Neural progenitor cell (in vitro differentiated cells): ENCODE data around the gene IL12A. TPM values are rescaled to one million over a fixed set of nuclear protein-coding genes. Genes with fewer than 3 reads are reported as not detected.

ENCODE experiments used
- DNase-seq: peaks from one replicate; pipeline ENCODE4 v3.0.0-alpha.2; 2016; ENCODE audit warnings: low spot score
- H2AFZ ChIP-seq: fragments of 200-600 bp; sonication (generic); replicated peaks from 2 replicates; pipeline ENCODE4 v1.6.1; 2016; ENCODE audit warnings: antibody characterized with exemption
- H3F3A ChIP-seq: fragments of 200-600 bp; sonication (generic); 2 replicates; pipeline ENCODE4 v1.6.1; 2016; ENCODE audit warnings: antibody characterized with exemption, low read depth
- H3K27ac ChIP-seq: fragments of 200-600 bp; sonication (generic); 2 replicates; pipeline ENCODE4 v1.5.1; 2016; ENCODE audit warnings: mild to moderate bottlenecking
- H3K27me3 ChIP-seq: fragments of 200-600 bp; sonication (generic); 2 replicates; pipeline ENCODE4 v1.6.1; 2016; ENCODE audit warnings: mild to moderate bottlenecking, moderate library complexity
- H3K36me3 ChIP-seq: fragments of 200-600 bp; sonication (generic); 2 replicates; pipeline ENCODE4 v1.5.1; 2016
- H3K4me1 ChIP-seq: fragments of 200-600 bp; sonication (generic); 2 replicates; pipeline ENCODE4 v1.6.1; 2016; ENCODE audit warnings: mixed run types
- H3K4me2 ChIP-seq: fragments of 200-600 bp; sonication (generic); 2 replicates; pipeline ENCODE4 v1.6.1; 2016
- H3K4me3 ChIP-seq: fragments of 200-600 bp; sonication (generic); 2 replicates; pipeline ENCODE4 v1.5.1; 2016
- H3K79me2 ChIP-seq: fragments of 200-600 bp; sonication (generic); 2 replicates; pipeline ENCODE4 v1.6.1; 2016; ENCODE audit warnings: low read depth
- H3K9ac ChIP-seq: fragments of 200-600 bp; sonication (generic); 2 replicates; pipeline ENCODE4 v1.6.1; 2016
- H3K9me3 ChIP-seq: fragments of 200-600 bp; sonication (generic); 2 replicates; pipeline ENCODE4 v1.5.1; 2016; ENCODE audit warnings: low read depth
- H4K20me1 ChIP-seq: fragments of 200-600 bp; sonication (generic); 2 replicates; pipeline ENCODE4 v1.6.1; 2016; ENCODE audit warnings: low read depth
- H3K27ac Mint-ChIP-seq: 3 replicates; pipeline ENCODE4 v1.8.0; 2021; ENCODE audit warnings: mixed read lengths
- H3K27me3 Mint-ChIP-seq: 2 replicates; pipeline ENCODE4 v1.8.0; 2022; ENCODE audit warnings: low read depth, mild to moderate bottlenecking, inconsistent platforms, moderate library complexity, mixed read lengths; ENCODE audit not compliant: insufficient read depth
- H3K36me3 Mint-ChIP-seq: 3 replicates; pipeline ENCODE4 v1.8.0; 2021; ENCODE audit warnings: mixed read lengths
- H3K4me1 Mint-ChIP-seq: 3 replicates; pipeline ENCODE4 v1.8.0; 2021; ENCODE audit warnings: mixed read lengths
- H3K4me3 Mint-ChIP-seq: 3 replicates; pipeline ENCODE4 v1.8.0; 2021; ENCODE audit warnings: mild to moderate bottlenecking, moderate library complexity, mixed read lengths
- H3K9me3 Mint-ChIP-seq: 3 replicates; pipeline ENCODE4 v1.8.0; 2020; ENCODE audit warnings: mixed read lengths
- CTCF ChIP-seq: fragments of 200-600 bp; sonication (generic); IDR thresholded peaks from 2 replicates; pipeline ENCODE4 v1.5.1; 2017; ENCODE audit warnings: antibody characterized with exemption, mild to moderate bottlenecking
- EZH2 ChIP-seq: fragments of 200-600 bp; sonication (generic); IDR thresholded peaks from 2 replicates; pipeline ENCODE4 v1.6.1; 2017; ENCODE audit warnings: antibody characterized with exemption, mild to moderate bottlenecking, moderate library complexity
- EZH2phosphoT487 ChIP-seq: fragments of 200-600 bp; sonication (generic); IDR thresholded peaks from 2 replicates; pipeline ENCODE4 v1.6.1; 2017; ENCODE audit warnings: antibody characterized with exemption
- total RNA-seq: library from RNA; depleted of rRNA; stranded (reverse); fragments of >200 nt; gene quantifications from 2 replicates; pipeline ENCODE4 v1.2.3, GENCODE V29; 2015; ENCODE audit warnings: low replicate concordance

The IL12A gene
- total RNA-seq, 1 donor from 2014 or later = 0.79 TPM

DNA sequence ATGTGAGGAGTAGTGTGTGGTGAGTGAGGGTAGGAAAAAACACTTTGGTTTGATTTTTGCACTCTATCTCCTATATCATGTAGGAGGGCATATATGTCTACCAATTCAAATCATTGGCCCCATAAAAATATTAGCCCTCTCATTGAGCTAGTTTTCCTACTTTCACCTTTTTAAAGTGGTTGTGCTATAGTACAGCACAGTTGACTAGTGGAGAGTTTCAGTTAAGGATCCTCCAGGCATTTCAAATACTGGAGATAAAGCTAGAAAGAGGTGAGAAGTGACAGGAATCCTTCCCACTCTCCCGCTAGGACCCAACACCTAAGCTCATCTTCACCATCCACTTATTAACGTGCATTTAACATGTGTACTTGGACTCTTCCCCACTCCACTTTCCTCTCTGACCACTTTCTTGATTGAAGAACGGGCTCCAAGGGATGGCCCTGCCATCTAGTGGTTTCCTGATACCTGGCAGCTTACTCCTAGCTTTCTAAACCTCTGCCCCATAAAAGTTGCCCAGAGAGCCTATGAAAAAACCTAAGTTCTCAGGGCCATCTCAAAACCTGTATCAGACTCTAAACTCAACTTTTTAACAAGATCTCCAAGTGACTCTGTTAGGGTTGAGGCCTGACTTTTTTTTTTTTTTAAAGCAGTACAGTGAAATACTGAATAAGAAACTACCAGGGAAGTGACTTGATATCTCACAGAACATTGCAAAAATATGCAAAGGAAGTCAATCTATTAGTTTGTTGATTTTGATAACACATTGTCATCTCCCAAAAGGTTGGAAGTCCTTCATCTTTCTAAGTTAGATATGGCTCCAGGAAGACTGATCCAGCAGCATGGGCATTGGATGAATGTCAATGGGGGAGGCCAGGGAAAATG, 17.9 kb downstream of the IL12A start:
- H3K9ac ChIP-seq = no peak overlapping the region
- H4K20me1 ChIP-seq = no peaks in the 10 kb centered on the region
- H2AFZ ChIP-seq = no peak overlapping the region
- Mint-ChIP-seq H3K36me3 (no peaks in the 10 kb centered on the region), H3K4me1 (peaks cover 16% of the 10 kb centered on the region), H3K4me3 (no peak overlapping the region), H3K27ac (no peak overlapping the region), H3K27me3 (no peaks in the 10 kb centered on the region), H3K9me3 (no peaks in the 10 kb centered on the region)
- no peak overlapping the region for H3K4me3 ChIP-seq
- H3F3A ChIP-seq = peaks cover 17% of the 10 kb centered on the region
- H3K4me1 ChIP-seq = peaks cover 14% of the 10 kb centered on the region
- H3K27ac ChIP-seq = no peak overlapping the region
- H3K79me2 ChIP-seq = no peaks in the 10 kb centered on the region
- no peak overlapping the region for H3K4me2 ChIP-seq
- H3K9me3 ChIP-seq = no peaks in the 10 kb centered on the region
- H3K36me3 ChIP-seq = no peaks in the 10 kb centered on the region
- peak; percentile 64 for DNase-seq
- no peaks in the 10 kb centered on the region for H3K27me3 ChIP-seq
- TF ChIP-seq CTCF (peak; percentile 86), EZH2 (no peak), EZH2phosphoT487 (no peak)

GRCh38 chr3:160008961-160009360, 20.3 kb downstream of the IL12A start:
- Histone ChIP-seq H3K27ac (no peak overlapping the region), H3K4me2 (no peak overlapping the region), H3K4me1 (no peaks in the 10 kb centered on the region), H3K9ac (no peak overlapping the region), H2AFZ (no peak overlapping the region), H3K4me3 (no peak overlapping the region), H4K20me1 (no peaks in the 10 kb centered on the region), H3K27me3 (no peaks in the 10 kb centered on the region), H3K9me3 (no peaks in the 10 kb centered on the region), H3F3A (no peaks in the 10 kb centered on the region), H3K79me2 (no peaks in the 10 kb centered on the region), H3K36me3 (no peaks in the 10 kb centered on the region)
- TF ChIP-seq CTCF = no peak
- TF ChIP-seq EZH2phosphoT487 = no peak
- no peak for TF ChIP-seq EZH2
- no peak for DNase-seq
- Mint-ChIP-seq H3K4me3 (no peak overlapping the region), H3K4me1 (no peaks in the 10 kb centered on the region), H3K9me3 (no peaks in the 10 kb centered on the region), H3K27me3 (no peaks in the 10 kb centered on the region), H3K27ac (no peak overlapping the region), H3K36me3 (no peaks in the 10 kb centered on the region)

GRCh38 chr3:160009525-160009924, 20.9 kb downstream of the IL12A start:
- Histone ChIP-seq H3K9me3 (no peaks in the 10 kb centered on the region), H3K27me3 (no peaks in the 10 kb centered on the region), H3K79me2 (no peaks in the 10 kb centered on the region), H3K4me2 (no peak overlapping the region), H4K20me1 (no peaks in the 10 kb centered on the region), H2AFZ (no peak overlapping the region), H3F3A (no peaks in the 10 kb centered on the region), H3K4me3 (no peak overlapping the region), H3K4me1 (no peaks in the 10 kb centered on the region), H3K36me3 (no peaks in the 10 kb centered on the region), H3K27ac (no peak overlapping the region), H3K9ac (no peak overlapping the region)
- Mint-ChIP-seq H3K27me3 (no peaks in the 10 kb centered on the region), H3K36me3 (no peaks in the 10 kb centered on the region), H3K4me1 (no peaks in the 10 kb centered on the region), H3K27ac (no peak overlapping the region), H3K4me3 (no peak overlapping the region), H3K9me3 (no peaks in the 10 kb centered on the region)
- DNase-seq = no peak
- TF ChIP-seq EZH2 (no peak), CTCF (no peak), EZH2phosphoT487 (no peak)
